Activated CD4-positive, alpha-beta T cell treated with anti-CD3 and anti-CD28 coated beads, Interleukin-2, Interleukin-6, amounts not matched to agents 100 ng/mL and 50 ng/mL, durations not matched to agents 16 hours and 8 hours (primary cell): ENCODE results near the gene SLC35E2B.
"Not testable (repeated sequence)": the region's sequence is repeated elsewhere in the genome, so short reads cannot be mapped to it uniquely, and the experiment has no call there.

Experiments
- DNase-seq: peaks from one replicate; pipeline ENCODE4 v3.0.0-alpha.2; 2020

Gene SLC35E2B

GRCh38 chr1:1702506-1702905 lies 9.9 kb upstream of the SLC35E2B start:
- not testable (repeated sequence) for DNase-seq

- not testable (repeated sequence) for DNase-seq
Observed at GRCh38 chr1:1700557-1700956, 8.0 kb upstream of the SLC35E2B start.

- DNase-seq, result not testable (repeated sequence)
Observed at GRCh38 chr1:1700067-1700466, 7.5 kb upstream of the SLC35E2B start.

GRCh38 chr1:1699061-1699460 lies 6.5 kb upstream of the SLC35E2B start:
- DNase-seq, result not testable (repeated sequence)

GRCh38 chr1:1697358-1698183 lies 5.0 kb upstream of the SLC35E2B start:
- DNase-seq, result not testable (repeated sequence)

GRCh38 chr1:1696431-1697357 lies 4.1 kb upstream of the SLC35E2B start:
- not testable (repeated sequence) for DNase-seq

- DNase-seq, result peak; percentile 83
Observed at GRCh38 chr1:1692324-1692713, 276 bp downstream of the SLC35E2B start.

- DNase-seq, result not testable (repeated sequence)
Observed at GRCh38 chr1:1691443-1691842, 1.2 kb downstream of the SLC35E2B start.

- DNase-seq, result not testable (repeated sequence)
Observed at GRCh38 chr1:1689526-1689925, 3.1 kb downstream of the SLC35E2B start.

GRCh38 chr1:1687846-1688245 lies 4.7 kb downstream of the SLC35E2B start:
- no peak for DNase-seq

GRCh38 chr1:1684031-1684681 lies 8.4 kb downstream of the SLC35E2B start:
- DNase-seq, result no peak

GRCh38 chr1:1683104-1683905 lies 9.3 kb downstream of the SLC35E2B start:
- DNase-seq, result no peak

- no peak for DNase-seq
Observed at GRCh38 chr1:1680912-1681273, 11.7 kb downstream of the SLC35E2B start.

- no peak for DNase-seq
Observed at GRCh38 chr1:1680031-1680911, 12.3 kb downstream of the SLC35E2B start.

GRCh38 chr1:1678581-1679380 lies 13.8 kb downstream of the SLC35E2B start:
- DNase-seq, result peak; percentile 72

GRCh38 chr1:1677718-1678580 lies 14.6 kb downstream of the SLC35E2B start:
- peak; percentile 49 for DNase-seq

GRCh38 chr1:1676087-1676486 lies 16.5 kb downstream of the SLC35E2B start:
- DNase-seq, result not testable (repeated sequence)

- DNase-seq, result not testable (repeated sequence)
Observed at GRCh38 chr1:1675218-1675617, 17.4 kb downstream of the SLC35E2B start.

GRCh38 chr1:1674806-1675205 lies 17.8 kb downstream of the SLC35E2B start:
- DNase-seq, result not testable (repeated sequence)
